Neural progenitor cell (in vitro differentiated cells): ENCODE measurements around the gene SIL1. TPM values are rescaled to one million over a fixed set of nuclear protein-coding genes. Genes with fewer than 3 reads are reported as not detected.
A peak's percentile ranks its signal among the peaks of the same experiment; 100 is the strongest.

Source experiments
- DNase-seq: peaks from one replicate; pipeline ENCODE4 v3.0.0-alpha.2; 2016; ENCODE audit warnings: low spot score
- H2AFZ ChIP-seq: fragments of 200-600 bp; sonication (generic); replicated peaks from 2 replicates; pipeline ENCODE4 v1.6.1; 2016; ENCODE audit warnings: antibody characterized with exemption
- H3F3A ChIP-seq: fragments of 200-600 bp; sonication (generic); 2 replicates; pipeline ENCODE4 v1.6.1; 2016; ENCODE audit warnings: antibody characterized with exemption, low read depth
- H3K27ac ChIP-seq: fragments of 200-600 bp; sonication (generic); 2 replicates; pipeline ENCODE4 v1.5.1; 2016; ENCODE audit warnings: mild to moderate bottlenecking
- H3K27me3 ChIP-seq: fragments of 200-600 bp; sonication (generic); 2 replicates; pipeline ENCODE4 v1.6.1; 2016; ENCODE audit warnings: mild to moderate bottlenecking, moderate library complexity
- H3K36me3 ChIP-seq: fragments of 200-600 bp; sonication (generic); 2 replicates; pipeline ENCODE4 v1.5.1; 2016
- H3K4me1 ChIP-seq: fragments of 200-600 bp; sonication (generic); 2 replicates; pipeline ENCODE4 v1.6.1; 2016; ENCODE audit warnings: mixed run types
- H3K4me2 ChIP-seq: fragments of 200-600 bp; sonication (generic); 2 replicates; pipeline ENCODE4 v1.6.1; 2016
- H3K4me3 ChIP-seq: fragments of 200-600 bp; sonication (generic); 2 replicates; pipeline ENCODE4 v1.5.1; 2016
- H3K79me2 ChIP-seq: fragments of 200-600 bp; sonication (generic); 2 replicates; pipeline ENCODE4 v1.6.1; 2016; ENCODE audit warnings: low read depth
- H3K9ac ChIP-seq: fragments of 200-600 bp; sonication (generic); 2 replicates; pipeline ENCODE4 v1.6.1; 2016
- H3K9me3 ChIP-seq: fragments of 200-600 bp; sonication (generic); 2 replicates; pipeline ENCODE4 v1.5.1; 2016; ENCODE audit warnings: low read depth
- H4K20me1 ChIP-seq: fragments of 200-600 bp; sonication (generic); 2 replicates; pipeline ENCODE4 v1.6.1; 2016; ENCODE audit warnings: low read depth
- H3K27ac Mint-ChIP-seq: 3 replicates; pipeline ENCODE4 v1.8.0; 2021; ENCODE audit warnings: mixed read lengths
- H3K27me3 Mint-ChIP-seq: 2 replicates; pipeline ENCODE4 v1.8.0; 2022; ENCODE audit warnings: low read depth, mild to moderate bottlenecking, inconsistent platforms, moderate library complexity, mixed read lengths; ENCODE audit not compliant: insufficient read depth
- H3K36me3 Mint-ChIP-seq: 3 replicates; pipeline ENCODE4 v1.8.0; 2021; ENCODE audit warnings: mixed read lengths
- H3K4me1 Mint-ChIP-seq: 3 replicates; pipeline ENCODE4 v1.8.0; 2021; ENCODE audit warnings: mixed read lengths
- H3K4me3 Mint-ChIP-seq: 3 replicates; pipeline ENCODE4 v1.8.0; 2021; ENCODE audit warnings: mild to moderate bottlenecking, moderate library complexity, mixed read lengths
- H3K9me3 Mint-ChIP-seq: 3 replicates; pipeline ENCODE4 v1.8.0; 2020; ENCODE audit warnings: mixed read lengths
- CTCF ChIP-seq: fragments of 200-600 bp; sonication (generic); IDR thresholded peaks from 2 replicates; pipeline ENCODE4 v1.5.1; 2017; ENCODE audit warnings: antibody characterized with exemption, mild to moderate bottlenecking
- EZH2 ChIP-seq: fragments of 200-600 bp; sonication (generic); IDR thresholded peaks from 2 replicates; pipeline ENCODE4 v1.6.1; 2017; ENCODE audit warnings: antibody characterized with exemption, mild to moderate bottlenecking, moderate library complexity
- EZH2phosphoT487 ChIP-seq: fragments of 200-600 bp; sonication (generic); IDR thresholded peaks from 2 replicates; pipeline ENCODE4 v1.6.1; 2017; ENCODE audit warnings: antibody characterized with exemption
- total RNA-seq: library from RNA; depleted of rRNA; stranded (reverse); fragments of >200 nt; gene quantifications from 2 replicates; pipeline ENCODE4 v1.2.3, GENCODE V29; 2015; ENCODE audit warnings: low replicate concordance

SIL1 gene
- total RNA-seq, 1 donor from 2014 or later = 5.5 TPM

GRCh38 chr5:138955671-138956295, 242.4 kb downstream of the SIL1 start:
- no peak overlapping the region for H3K4me2 ChIP-seq
- H3K9me3 ChIP-seq = no peaks in the 10 kb centered on the region
- no peak overlapping the region for H2AFZ ChIP-seq
- H3K36me3 Mint-ChIP-seq = no peaks in the 10 kb centered on the region
- H3K4me3 Mint-ChIP-seq = peak overlapping the region; percentile 64
- H3K9me3 Mint-ChIP-seq = no peaks in the 10 kb centered on the region
- no peak for TF ChIP-seq CTCF
- no peak for TF ChIP-seq EZH2
- no peak for TF ChIP-seq EZH2phosphoT487
- H3K27ac ChIP-seq = no peak overlapping the region
- H3F3A ChIP-seq = peaks cover under 1% of the 10 kb centered on the region
- peak overlapping the region; percentile 88 for H3K27ac Mint-ChIP-seq
- H3K4me3 ChIP-seq = no peak overlapping the region
- peaks cover 12% of the 10 kb centered on the region for H4K20me1 ChIP-seq
- peaks cover under 1% of the 10 kb centered on the region for H3K27me3 ChIP-seq
- no peaks in the 10 kb centered on the region for H3K79me2 ChIP-seq
- peaks cover 17% of the 10 kb centered on the region for H3K27me3 Mint-ChIP-seq
- H3K4me1 ChIP-seq = peaks cover 37% of the 10 kb centered on the region
- no peaks in the 10 kb centered on the region for H3K36me3 ChIP-seq
- no peak for DNase-seq
- peaks cover 50% of the 10 kb centered on the region for H3K4me1 Mint-ChIP-seq
- no peak overlapping the region for H3K9ac ChIP-seq

- Histone ChIP-seq H3K4me3 (no peak overlapping the region), H3K9me3 (no peaks in the 10 kb centered on the region), H3K36me3 (no peaks in the 10 kb centered on the region), H3K27ac (no peak overlapping the region), H3K4me1 (peaks cover 40% of the 10 kb centered on the region), H4K20me1 (peaks cover 12% of the 10 kb centered on the region), H3K79me2 (no peaks in the 10 kb centered on the region), H2AFZ (no peak overlapping the region), H3K4me2 (peak overlapping the region; percentile 13), H3K27me3 (no peaks in the 10 kb centered on the region), H3K9ac (no peak overlapping the region), H3F3A (no peaks in the 10 kb centered on the region)
- DNase-seq = no peak
- Mint-ChIP-seq H3K9me3 (no peaks in the 10 kb centered on the region), H3K36me3 (no peaks in the 10 kb centered on the region), H3K27ac (peak overlapping the region; percentile 88), H3K27me3 (peaks cover 17% of the 10 kb centered on the region), H3K4me1 (peaks cover 51% of the 10 kb centered on the region), H3K4me3 (no peak overlapping the region)
- no peak for TF ChIP-seq CTCF
- no peak for TF ChIP-seq EZH2phosphoT487
- TF ChIP-seq EZH2 = no peak
These were observed 243.0 kb downstream of the SIL1 start for GRCh38 chr5:138955013-138955660.

- no peak overlapping the region for H3K9ac ChIP-seq
- no peak for TF ChIP-seq EZH2phosphoT487
- no peak overlapping the region for H2AFZ ChIP-seq
- no peak overlapping the region for H3K4me3 ChIP-seq
- H4K20me1 ChIP-seq = peaks cover 12% of the 10 kb centered on the region
- no peaks in the 10 kb centered on the region for H3K27me3 ChIP-seq
- H3K4me2 ChIP-seq = no peak overlapping the region
- H3K36me3 ChIP-seq = no peaks in the 10 kb centered on the region
- H3K4me1 ChIP-seq = peaks cover 40% of the 10 kb centered on the region
- peak overlapping the region; percentile 88 for H3K27ac Mint-ChIP-seq
- peaks cover 14% of the 10 kb centered on the region for H3K27me3 Mint-ChIP-seq
- no peaks in the 10 kb centered on the region for H3K9me3 Mint-ChIP-seq
- no peaks in the 10 kb centered on the region for H3K9me3 ChIP-seq
- no peak overlapping the region for H3K27ac ChIP-seq
- no peaks in the 10 kb centered on the region for H3F3A ChIP-seq
- no peaks in the 10 kb centered on the region for H3K79me2 ChIP-seq
- DNase-seq = no peak
- H3K36me3 Mint-ChIP-seq = no peaks in the 10 kb centered on the region
- H3K4me1 Mint-ChIP-seq = peaks cover 56% of the 10 kb centered on the region
- no peak overlapping the region for H3K4me3 Mint-ChIP-seq
These were observed 243.7 kb downstream of the SIL1 start for GRCh38 chr5:138954257-138955012.
